GM19467 (cell line): ENCODE results near the gene TBX1.

Source experiments
- ATAC-seq: cut with Tn5 transposase; IDR thresholded peaks from one replicate; pipeline ENCODE4 v1.9.1; 2021; ENCODE audit warnings: mild to moderate bottlenecking, moderate library complexity; ENCODE audit not compliant: unreplicated experiment

Gene TBX1

GRCh38 chr22:19797086-19798002, 36.8 kb downstream of the TBX1 start:
- no peak for ATAC-seq

- no peak for ATAC-seq
Observed at GRCh38 chr22:19798003-19798665, 37.6 kb downstream of the TBX1 start.

- ATAC-seq: no peak
Observed at GRCh38 chr22:19798891-19799293, 38.3 kb downstream of the TBX1 start.

GRCh38 chr22:19799322-19800190, 39.0 kb downstream of the TBX1 start:
- ATAC-seq: no peak

- ATAC-seq: no peak
Observed at GRCh38 chr22:19800306-19800705, 39.7 kb downstream of the TBX1 start.

GRCh38 chr22:19800761-19801244, 40.2 kb downstream of the TBX1 start:
- ATAC-seq: no peak

GRCh38 chr22:19801340-19802000, 40.9 kb downstream of the TBX1 start:
- no peak for ATAC-seq

GRCh38 chr22:19802001-19802893, 41.7 kb downstream of the TBX1 start:
- no peak for ATAC-seq

- ATAC-seq: no peak
Observed at GRCh38 chr22:19802894-19803735, 42.5 kb downstream of the TBX1 start.

GRCh38 chr22:19803736-19804267, 43.2 kb downstream of the TBX1 start:
- ATAC-seq: no peak

- no peak for ATAC-seq
Observed at GRCh38 chr22:19805821-19806212, 45.2 kb downstream of the TBX1 start.

GRCh38 chr22:19806213-19807160, 45.9 kb downstream of the TBX1 start:
- ATAC-seq: no peak

- no peak for ATAC-seq
Observed at GRCh38 chr22:19807161-19807913, 46.8 kb downstream of the TBX1 start.

GRCh38 chr22:19807914-19808872, 47.6 kb downstream of the TBX1 start:
- no peak for ATAC-seq

- ATAC-seq: no peak
Observed at GRCh38 chr22:19808873-19809478, 48.4 kb downstream of the TBX1 start.
